ENCODE measurements around the gene EEF1A2.

- TF ChIP-seq POLR2AphosphoS5 (IDR thresholded peaks at IDR 0.05; ENCODE audit: low read depth, low read length) = no peak
- TF ChIP-seq POLR2A (IDR thresholded peaks at IDR 0.05; ENCODE audit: low read depth, low read length) = no peak
- no peak for TF ChIP-seq TAF1 (IDR thresholded peaks at IDR 0.05; ENCODE audit: low read depth, low read length)
- no peak for TF ChIP-seq PAX5 (IDR thresholded peaks at IDR 0.05; ENCODE audit: insufficient read depth, low read length, severe bottlenecking)
- TF ChIP-seq SPI1 (IDR thresholded peaks at IDR 0.05; ENCODE audit: low read depth, low read length) = no peak
Observed at GRCh38 chr20:63486300-63486855, 12.5 kb downstream of the EEF1A2 start.

Measured in GM12891 (cell line).